ENCODE results near the gene PACRG.

Gene PACRG

GRCh38 chr6:163192591-163192990 lies 464.8 kb downstream of the PACRG start:
- TF ChIP-seq SNAI2 (CRISPR knock-in tag; IDR thresholded peaks at IDR 0.05) = no peak
- no peak for TF ChIP-seq TCF4 (CRISPR knock-in tag; IDR thresholded peaks at IDR 0.05; ENCODE audit: borderline replicate concordance)
- no peak for TF ChIP-seq POU6F1 (CRISPR knock-in tag; IDR thresholded peaks at IDR 0.05; ENCODE audit: borderline replicate concordance, low read depth)
- TF ChIP-seq ZFP30 (CRISPR knock-in tag; IDR thresholded peaks at IDR 0.05) = no peak
- no peak for TF ChIP-seq PATZ1 (CRISPR knock-in tag; IDR thresholded peaks at IDR 0.05; ENCODE audit: borderline replicate concordance)
- TF ChIP-seq ISL1 (CRISPR knock-in tag; IDR thresholded peaks at IDR 0.05) = no peak
- TF ChIP-seq PPARA (CRISPR knock-in tag; IDR thresholded peaks at IDR 0.05; ENCODE audit: borderline replicate concordance) = no peak
- TF ChIP-seq ZNF70 (CRISPR knock-in tag; IDR thresholded peaks at IDR 0.05) = no peak
- TF ChIP-seq TOX (CRISPR knock-in tag; IDR thresholded peaks at IDR 0.05; ENCODE audit: borderline replicate concordance) = no peak
- no peak for TF ChIP-seq ZNF8 (CRISPR knock-in tag; IDR thresholded peaks at IDR 0.05)
- TF ChIP-seq, protein P1, sequence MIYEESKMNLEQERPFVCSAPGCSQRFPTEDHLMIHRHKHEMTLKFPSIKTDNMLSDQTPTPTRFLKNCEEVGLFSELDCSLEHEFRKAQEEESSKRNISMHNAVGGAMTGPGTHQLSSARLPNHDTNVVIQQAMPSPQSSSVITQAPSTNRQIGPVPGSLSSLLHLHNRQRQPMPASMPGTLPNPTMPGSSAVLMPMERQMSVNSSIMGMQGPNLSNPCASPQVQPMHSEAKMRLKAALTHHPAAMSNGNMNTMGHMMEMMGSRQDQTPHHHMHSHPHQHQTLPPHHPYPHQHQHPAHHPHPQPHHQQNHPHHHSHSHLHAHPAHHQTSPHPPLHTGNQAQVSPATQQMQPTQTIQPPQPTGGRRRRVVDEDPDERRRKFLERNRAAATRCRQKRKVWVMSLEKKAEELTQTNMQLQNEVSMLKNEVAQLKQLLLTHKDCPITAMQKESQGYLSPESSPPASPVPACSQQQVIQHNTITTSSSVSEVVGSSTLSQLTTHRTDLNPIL (CRISPR knock-in tag; IDR thresholded peaks at IDR 0.05; ENCODE audit: low read depth) = no peak
- TF ChIP-seq, protein P2, sequence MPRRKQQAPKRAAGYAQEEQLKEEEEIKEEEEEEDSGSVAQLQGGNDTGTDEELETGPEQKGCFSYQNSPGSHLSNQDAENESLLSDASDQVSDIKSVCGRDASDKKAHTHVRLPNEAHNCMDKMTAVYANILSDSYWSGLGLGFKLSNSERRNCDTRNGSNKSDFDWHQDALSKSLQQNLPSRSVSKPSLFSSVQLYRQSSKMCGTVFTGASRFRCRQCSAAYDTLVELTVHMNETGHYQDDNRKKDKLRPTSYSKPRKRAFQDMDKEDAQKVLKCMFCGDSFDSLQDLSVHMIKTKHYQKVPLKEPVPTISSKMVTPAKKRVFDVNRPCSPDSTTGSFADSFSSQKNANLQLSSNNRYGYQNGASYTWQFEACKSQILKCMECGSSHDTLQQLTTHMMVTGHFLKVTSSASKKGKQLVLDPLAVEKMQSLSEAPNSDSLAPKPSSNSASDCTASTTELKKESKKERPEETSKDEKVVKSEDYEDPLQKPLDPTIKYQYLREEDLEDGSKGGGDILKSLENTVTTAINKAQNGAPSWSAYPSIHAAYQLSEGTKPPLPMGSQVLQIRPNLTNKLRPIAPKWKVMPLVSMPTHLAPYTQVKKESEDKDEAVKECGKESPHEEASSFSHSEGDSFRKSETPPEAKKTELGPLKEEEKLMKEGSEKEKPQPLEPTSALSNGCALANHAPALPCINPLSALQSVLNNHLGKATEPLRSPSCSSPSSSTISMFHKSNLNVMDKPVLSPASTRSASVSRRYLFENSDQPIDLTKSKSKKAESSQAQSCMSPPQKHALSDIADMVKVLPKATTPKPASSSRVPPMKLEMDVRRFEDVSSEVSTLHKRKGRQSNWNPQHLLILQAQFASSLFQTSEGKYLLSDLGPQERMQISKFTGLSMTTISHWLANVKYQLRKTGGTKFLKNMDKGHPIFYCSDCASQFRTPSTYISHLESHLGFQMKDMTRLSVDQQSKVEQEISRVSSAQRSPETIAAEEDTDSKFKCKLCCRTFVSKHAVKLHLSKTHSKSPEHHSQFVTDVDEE (CRISPR knock-in tag; IDR thresholded peaks at IDR 0.05) = no peak
- no peak for TF ChIP-seq BACH2 (CRISPR knock-in tag; IDR thresholded peaks at IDR 0.05; ENCODE audit: borderline replicate concordance)
- TF ChIP-seq ARNTL (CRISPR knock-in tag; IDR thresholded peaks at IDR 0.05; ENCODE audit: borderline replicate concordance, low read depth) = no peak
- no peak for TF ChIP-seq ESRRG (CRISPR knock-in tag; IDR thresholded peaks at IDR 0.05)
- ATAC-seq = no peak

DNA sequence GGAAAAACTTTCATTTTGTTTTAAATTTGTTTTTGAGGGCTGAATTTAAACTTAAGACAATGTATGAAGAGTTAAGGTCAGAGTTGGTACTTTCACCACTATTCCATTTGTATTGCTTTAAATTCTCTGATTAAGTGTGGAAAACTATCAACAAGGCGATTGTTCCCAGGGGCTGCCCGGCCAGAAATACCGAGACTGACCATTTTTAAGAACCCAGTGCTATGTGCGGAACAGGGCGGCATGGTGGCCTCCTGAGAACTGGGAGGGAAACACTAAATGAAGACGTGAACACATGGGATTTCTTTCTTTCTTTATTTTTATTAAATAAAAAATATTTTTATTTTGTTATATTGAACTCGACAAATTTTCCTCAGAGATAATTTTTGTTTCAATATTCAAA lies 465.6 kb downstream of the PACRG start:
- no peak for ATAC-seq
- TF ChIP-seq GLIS3 (CRISPR knock-in tag; IDR thresholded peaks at IDR 0.05) (no peak), BACH2 (CRISPR knock-in tag; IDR thresholded peaks at IDR 0.05; ENCODE audit: borderline replicate concordance) (no peak), RARB (CRISPR knock-in tag; IDR thresholded peaks at IDR 0.05) (no peak), POU6F1 (CRISPR knock-in tag; IDR thresholded peaks at IDR 0.05; ENCODE audit: borderline replicate concordance, low read depth) (no peak), ZNF70 (CRISPR knock-in tag; IDR thresholded peaks at IDR 0.05) (no peak), OSR1 (CRISPR knock-in tag; IDR thresholded peaks at IDR 0.05) (no peak), CSRNP3 (CRISPR knock-in tag; IDR thresholded peaks at IDR 0.05) (no peak), ZFP3 (CRISPR knock-in tag; IDR thresholded peaks at IDR 0.05) (no peak), CSDC2 (CRISPR knock-in tag; IDR thresholded peaks at IDR 0.05) (no peak), ZC3H10 (CRISPR knock-in tag; IDR thresholded peaks at IDR 0.05) (no peak), PATZ1 (CRISPR knock-in tag; IDR thresholded peaks at IDR 0.05; ENCODE audit: borderline replicate concordance) (no peak), ARNTL (CRISPR knock-in tag; IDR thresholded peaks at IDR 0.05; ENCODE audit: borderline replicate concordance, low read depth) (no peak), ZFP30 (CRISPR knock-in tag; IDR thresholded peaks at IDR 0.05) (no peak), ZNF565 (CRISPR knock-in tag; conservative IDR thresholded peaks at IDR 0.05; ENCODE audit: low read depth) (no peak)
- TF ChIP-seq, protein P1 (CRISPR knock-in tag; IDR thresholded peaks at IDR 0.05; ENCODE audit: low read depth) = no peak
